ENCODE measurements around the gene GOLGA6D.
"Not testable (repeated sequence)": the region's sequence is repeated elsewhere in the genome, so short reads cannot be mapped to it uniquely, and the experiment has no call there.

GOLGA6D gene

DNA sequence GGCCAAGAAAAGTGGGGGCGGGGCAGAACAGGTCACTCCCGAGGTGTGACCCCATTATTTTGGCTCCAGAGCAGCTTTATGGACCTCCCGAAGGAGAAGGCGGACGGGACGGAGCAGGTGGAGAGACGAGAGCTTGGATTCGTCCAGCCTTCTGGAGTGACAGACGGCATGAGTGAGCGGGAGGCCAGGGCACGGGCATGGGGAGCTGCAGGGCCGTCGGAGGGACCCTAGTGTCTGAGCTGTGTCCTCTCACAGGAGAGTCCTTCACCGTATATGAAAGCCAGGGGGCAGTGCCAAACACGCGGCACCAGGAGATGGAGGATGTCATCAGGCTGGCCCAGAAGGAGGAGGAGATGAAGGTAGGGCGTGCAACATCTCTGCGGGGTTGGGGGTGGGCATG is 11.0 kb downstream of the GOLGA6D start:
- H3K79me2 ChIP-seq (ENCODE audit: control insufficient read depth, insufficient read depth, low read length, poor library complexity); H4K12ac ChIP-seq (ENCODE audit: low read depth, low read length); H3K4me3 ChIP-seq (ENCODE audit: low read depth, low read length); H2BK5ac ChIP-seq (ENCODE audit: low read depth, low read length, poor library complexity); H3K14ac ChIP-seq (ENCODE audit: low read length); H2AFZ ChIP-seq (ENCODE audit: insufficient read depth, low read length, poor library complexity); H3K27ac ChIP-seq (ENCODE audit: low read depth, low read length); H3K23ac ChIP-seq (ENCODE audit: low read length); H2BK120ac ChIP-seq (ENCODE audit: insufficient read depth, low read length, poor library complexity); H3K4ac ChIP-seq (ENCODE audit: low read depth, low read length); H3K4me1 ChIP-seq (ENCODE audit: control insufficient read depth in 1 of 2, insufficient read depth in 2 of 2, low read length in 2 of 2); H3K79me1 ChIP-seq (ENCODE audit: low read length); H4K8ac ChIP-seq (ENCODE audit: low read depth, low read length); H3K9ac ChIP-seq (ENCODE audit: low read length); H3K9me3 ChIP-seq (ENCODE audit: insufficient read depth, low read depth, low read length); H2BK12ac ChIP-seq (ENCODE audit: low read length); DNase-seq; H2AK5ac ChIP-seq (ENCODE audit: low read length); H3K36me3 ChIP-seq (ENCODE audit: control insufficient read depth in 1 of 2, insufficient read depth in 2 of 2, low read length in 2 of 2); H4K91ac ChIP-seq (ENCODE audit: low read depth, low read length); H3K4me2 ChIP-seq (ENCODE audit: low read length); H3K27me3 ChIP-seq (ENCODE audit: insufficient read depth, low read length); H3K18ac ChIP-seq (ENCODE audit: low read length): not testable (repeated sequence)
- WGBS (ENCODE audit: extremely low coverage, insufficient coverage, insufficient read length), result no CpG with 5 or more reads among the region's 18 CpGs

DNA sequence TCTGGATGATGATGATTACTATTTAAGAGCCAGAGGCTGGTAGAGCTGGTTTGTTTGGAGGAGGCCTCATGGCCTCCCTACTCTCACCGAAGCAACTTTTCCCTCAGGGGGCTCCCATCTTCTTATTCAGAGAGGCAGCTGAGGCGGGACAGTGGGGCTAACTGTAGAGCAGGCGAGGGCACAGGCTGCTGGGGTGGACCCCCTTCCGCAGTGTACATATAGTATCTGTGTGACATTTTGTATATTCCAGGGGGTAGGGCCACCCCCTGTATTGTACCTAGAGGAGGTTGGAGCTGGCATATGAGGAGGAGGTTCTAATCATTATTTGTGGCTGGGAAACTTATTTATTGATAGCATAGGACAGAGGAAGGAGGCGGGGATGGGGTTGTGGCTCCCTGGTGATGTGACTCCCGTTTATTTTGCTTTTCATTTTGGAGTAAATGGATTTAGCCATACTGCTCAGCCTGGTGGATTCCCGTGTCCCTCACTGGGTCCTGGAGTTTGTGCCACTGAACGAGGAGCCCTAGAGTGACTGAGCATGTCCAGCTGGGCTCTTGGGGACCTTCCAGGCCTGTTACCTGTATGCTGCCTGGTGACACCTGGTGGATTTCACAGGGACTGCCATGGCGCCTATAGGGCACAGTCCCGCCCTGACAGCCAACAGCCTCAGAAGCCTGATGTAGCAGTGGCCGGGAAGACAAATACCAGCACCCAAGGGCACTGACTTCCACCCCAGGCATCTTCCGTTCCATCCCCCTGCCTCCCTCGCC is 16.1 kb downstream of the GOLGA6D start:
- not testable (repeated sequence) for H3K36me3 ChIP-seq (ENCODE audit: control insufficient read depth in 1 of 2, insufficient read depth in 2 of 2, low read length in 2 of 2); H2BK12ac ChIP-seq (ENCODE audit: low read length); H3K4me2 ChIP-seq (ENCODE audit: low read length); H2BK5ac ChIP-seq (ENCODE audit: low read depth, low read length, poor library complexity); H4K8ac ChIP-seq (ENCODE audit: low read depth, low read length); H4K91ac ChIP-seq (ENCODE audit: low read depth, low read length); H3K79me1 ChIP-seq (ENCODE audit: low read length); H2AK5ac ChIP-seq (ENCODE audit: low read length); H2BK120ac ChIP-seq (ENCODE audit: insufficient read depth, low read length, poor library complexity); H3K27ac ChIP-seq (ENCODE audit: low read depth, low read length); H2AFZ ChIP-seq (ENCODE audit: insufficient read depth, low read length, poor library complexity); H3K4ac ChIP-seq (ENCODE audit: low read depth, low read length); H3K9ac ChIP-seq (ENCODE audit: low read length); H3K4me1 ChIP-seq (ENCODE audit: control insufficient read depth in 1 of 2, insufficient read depth in 2 of 2, low read length in 2 of 2); H3K27me3 ChIP-seq (ENCODE audit: insufficient read depth, low read length); H4K12ac ChIP-seq (ENCODE audit: low read depth, low read length); H3K14ac ChIP-seq (ENCODE audit: low read length); H3K18ac ChIP-seq (ENCODE audit: low read length); H3K4me3 ChIP-seq (ENCODE audit: low read depth, low read length); H3K23ac ChIP-seq (ENCODE audit: low read length); DNase-seq; H3K79me2 ChIP-seq (ENCODE audit: control insufficient read depth, insufficient read depth, low read length, poor library complexity); H3K9me3 ChIP-seq (ENCODE audit: insufficient read depth, low read depth, low read length)
- WGBS (ENCODE audit: extremely low coverage, insufficient coverage, insufficient read length), result no CpG with 5 or more reads among the region's 13 CpGs

DNA sequence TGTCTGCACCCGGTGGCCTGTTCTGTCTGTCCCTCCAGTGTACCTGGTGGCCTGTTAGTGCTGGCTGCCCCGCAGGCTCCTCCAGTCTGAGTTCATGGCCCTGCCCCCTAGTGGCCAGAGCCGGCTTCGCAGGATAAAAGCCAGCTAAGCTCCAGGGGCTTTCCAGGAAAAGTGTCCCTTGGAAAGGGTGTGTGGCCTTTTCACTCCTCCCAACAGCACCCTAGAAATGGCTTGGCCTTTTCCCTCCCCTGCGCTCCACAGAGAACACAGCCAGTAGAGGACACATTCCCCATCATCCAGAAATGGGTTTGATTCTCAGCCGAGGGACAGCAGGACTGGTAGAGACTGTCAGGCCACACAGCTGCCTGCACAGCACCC is 16.7 kb downstream of the GOLGA6D start:
- not testable (repeated sequence) for H3K18ac ChIP-seq (ENCODE audit: low read length); H3K9ac ChIP-seq (ENCODE audit: low read length); H2BK120ac ChIP-seq (ENCODE audit: insufficient read depth, low read length, poor library complexity); H3K4me3 ChIP-seq (ENCODE audit: low read depth, low read length); H3K4ac ChIP-seq (ENCODE audit: low read depth, low read length); H3K4me2 ChIP-seq (ENCODE audit: low read length); H4K8ac ChIP-seq (ENCODE audit: low read depth, low read length); H4K91ac ChIP-seq (ENCODE audit: low read depth, low read length); H2BK5ac ChIP-seq (ENCODE audit: low read depth, low read length, poor library complexity); H3K4me1 ChIP-seq (ENCODE audit: control insufficient read depth in 1 of 2, insufficient read depth in 2 of 2, low read length in 2 of 2); H2BK12ac ChIP-seq (ENCODE audit: low read length); H3K14ac ChIP-seq (ENCODE audit: low read length); H3K23ac ChIP-seq (ENCODE audit: low read length); H3K27me3 ChIP-seq (ENCODE audit: insufficient read depth, low read length); H3K9me3 ChIP-seq (ENCODE audit: insufficient read depth, low read depth, low read length); H2AFZ ChIP-seq (ENCODE audit: insufficient read depth, low read length, poor library complexity); H2AK5ac ChIP-seq (ENCODE audit: low read length); H3K36me3 ChIP-seq (ENCODE audit: control insufficient read depth in 1 of 2, insufficient read depth in 2 of 2, low read length in 2 of 2); H4K12ac ChIP-seq (ENCODE audit: low read depth, low read length); H3K79me2 ChIP-seq (ENCODE audit: control insufficient read depth, insufficient read depth, low read length, poor library complexity); H3K79me1 ChIP-seq (ENCODE audit: low read length); DNase-seq; H3K27ac ChIP-seq (ENCODE audit: low read depth, low read length)
- WGBS (ENCODE audit: extremely low coverage, insufficient coverage, insufficient read length), result no CpG with 5 or more reads among the region's 6 CpGs

DNA sequence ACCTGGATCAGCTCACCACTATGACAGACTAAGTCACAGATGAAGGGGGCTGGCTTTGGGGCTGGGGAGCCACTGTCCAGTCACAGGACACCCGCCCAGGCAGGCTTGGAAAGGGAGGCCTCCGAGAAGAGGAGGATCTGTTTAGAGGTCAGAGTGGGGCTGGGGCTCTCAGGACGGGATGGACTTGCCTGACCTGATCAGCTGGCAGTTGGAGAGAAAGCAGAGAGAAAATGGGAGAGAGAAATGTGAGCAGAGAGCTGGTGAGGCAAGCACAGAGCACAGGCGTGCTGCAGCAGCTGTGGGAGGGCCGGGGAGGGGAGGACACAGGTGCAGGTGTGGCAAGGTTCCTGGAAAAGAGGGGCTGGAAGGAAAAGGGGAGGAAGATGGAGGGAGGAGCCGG is 17.4 kb downstream of the GOLGA6D start:
- H2BK120ac ChIP-seq (ENCODE audit: insufficient read depth, low read length, poor library complexity); H3K79me1 ChIP-seq (ENCODE audit: low read length); H3K14ac ChIP-seq (ENCODE audit: low read length); H3K9ac ChIP-seq (ENCODE audit: low read length); H3K23ac ChIP-seq (ENCODE audit: low read length); H3K4me3 ChIP-seq (ENCODE audit: low read depth, low read length); H4K91ac ChIP-seq (ENCODE audit: low read depth, low read length); H3K36me3 ChIP-seq (ENCODE audit: control insufficient read depth in 1 of 2, insufficient read depth in 2 of 2, low read length in 2 of 2); H3K27me3 ChIP-seq (ENCODE audit: insufficient read depth, low read length); H3K27ac ChIP-seq (ENCODE audit: low read depth, low read length); H3K79me2 ChIP-seq (ENCODE audit: control insufficient read depth, insufficient read depth, low read length, poor library complexity); H3K18ac ChIP-seq (ENCODE audit: low read length); H2AFZ ChIP-seq (ENCODE audit: insufficient read depth, low read length, poor library complexity); H4K12ac ChIP-seq (ENCODE audit: low read depth, low read length); H2BK12ac ChIP-seq (ENCODE audit: low read length); H3K4me2 ChIP-seq (ENCODE audit: low read length); H3K4ac ChIP-seq (ENCODE audit: low read depth, low read length); H3K9me3 ChIP-seq (ENCODE audit: insufficient read depth, low read depth, low read length); H3K4me1 ChIP-seq (ENCODE audit: control insufficient read depth in 1 of 2, insufficient read depth in 2 of 2, low read length in 2 of 2); H2BK5ac ChIP-seq (ENCODE audit: low read depth, low read length, poor library complexity); H2AK5ac ChIP-seq (ENCODE audit: low read length); H4K8ac ChIP-seq (ENCODE audit: low read depth, low read length); DNase-seq: not testable (repeated sequence)
- WGBS (ENCODE audit: extremely low coverage, insufficient coverage, insufficient read length), result no CpG with 5 or more reads among the region's 6 CpGs

All from trophoblast cell (in vitro differentiated cells and primary cell).